ES-I3 (cell line): ENCODE measurements around the gene SMYD3.
A peak's percentile ranks its signal among the peaks of the same experiment; 100 is the strongest.
"Not testable (repeated sequence)": the region's sequence is repeated elsewhere in the genome, so short reads cannot be mapped to it uniquely, and the experiment has no call there.

Source experiments
- H3K36me3 ChIP-seq: 2 replicates; pipeline ENCODE4 v1.6.1; 2013; ENCODE audit warnings: mild to moderate bottlenecking, low read length, control low read depth, moderate library complexity; ENCODE audit not compliant: insufficient read depth
- H3K4me1 ChIP-seq: 2 replicates; pipeline ENCODE4 v1.6.1; 2013; ENCODE audit warnings: mild to moderate bottlenecking, control low read depth, low read length; ENCODE audit not compliant: insufficient read depth
- H3K9ac ChIP-seq: 2 replicates; pipeline ENCODE4 v1.6.1; 2013; ENCODE audit warnings: low read depth, mild to moderate bottlenecking, low read length, moderate library complexity
- H3K9me3 ChIP-seq: 2 replicates; pipeline ENCODE4 v1.6.1; 2013; ENCODE audit warnings: mild to moderate bottlenecking, low read length, moderate library complexity; ENCODE audit not compliant: control insufficient read depth, insufficient read depth

The SMYD3 gene

DNA sequence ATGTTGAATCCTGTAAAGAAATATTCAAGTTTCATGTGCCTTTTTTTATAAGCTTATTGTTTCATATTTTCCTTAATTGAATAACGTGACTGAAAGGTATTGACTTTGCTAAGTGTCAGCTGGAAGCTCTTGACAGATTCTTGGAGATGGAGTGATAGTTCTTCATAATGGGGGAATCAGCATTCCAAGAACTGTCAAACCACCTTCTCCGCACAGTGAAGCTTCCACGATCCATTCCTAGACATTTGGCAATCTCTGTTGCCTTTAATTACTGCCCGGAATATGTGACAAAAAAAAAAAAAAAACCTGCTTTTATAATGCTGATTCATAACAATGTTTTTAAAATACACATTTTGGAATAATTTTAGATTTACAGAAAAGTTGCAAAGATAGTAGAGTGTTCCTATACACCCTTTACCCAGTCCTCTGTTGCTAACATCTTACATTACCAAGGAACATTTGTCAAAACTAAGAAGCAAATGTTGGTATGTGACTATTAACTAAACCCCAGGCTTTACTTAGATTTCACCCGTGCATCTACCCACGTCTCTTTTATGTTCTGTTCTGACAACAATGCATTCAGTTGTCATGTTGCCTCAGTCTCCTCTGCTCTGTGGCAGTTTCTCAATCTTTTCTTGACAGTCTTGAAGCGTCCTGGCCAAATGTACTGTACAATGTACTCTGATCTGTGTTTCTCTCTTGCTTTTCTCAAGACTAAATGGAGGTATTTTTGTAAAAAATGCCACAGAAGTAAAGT, 674.1 kb downstream of the SMYD3 start:
- H3K9me3 ChIP-seq = no peaks in the 10 kb centered on the region
- no peak overlapping the region for H3K9ac ChIP-seq
- peaks cover 6% of the 10 kb centered on the region; the same call in 1 of the 2 replicates for H3K4me1 ChIP-seq
- H3K36me3 ChIP-seq = no peaks in the 10 kb centered on the region

DNA sequence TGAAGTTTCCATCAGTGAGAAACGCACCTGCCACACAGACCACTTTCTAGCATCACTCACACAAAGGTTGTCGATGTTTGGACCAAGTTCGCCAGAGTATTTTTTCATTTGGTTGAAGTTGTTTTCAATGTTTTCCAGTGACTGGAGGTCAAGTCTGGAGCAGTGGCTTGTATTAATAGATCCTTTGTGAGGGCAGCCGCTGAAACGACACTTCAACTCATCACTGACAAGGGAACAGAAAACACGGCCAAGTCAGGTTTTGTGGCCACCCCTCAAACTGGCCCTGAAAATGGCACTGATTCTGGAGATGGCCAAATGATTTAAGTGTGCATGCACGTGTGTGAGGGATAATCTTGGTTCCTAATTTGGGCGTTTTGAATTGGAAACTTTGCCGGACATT, 675.6 kb downstream of the SMYD3 start:
- no peaks in the 10 kb centered on the region for H3K4me1 ChIP-seq
- no peaks in the 10 kb centered on the region for H3K9me3 ChIP-seq
- H3K9ac ChIP-seq = no peak overlapping the region
- H3K36me3 ChIP-seq = no peaks in the 10 kb centered on the region

DNA sequence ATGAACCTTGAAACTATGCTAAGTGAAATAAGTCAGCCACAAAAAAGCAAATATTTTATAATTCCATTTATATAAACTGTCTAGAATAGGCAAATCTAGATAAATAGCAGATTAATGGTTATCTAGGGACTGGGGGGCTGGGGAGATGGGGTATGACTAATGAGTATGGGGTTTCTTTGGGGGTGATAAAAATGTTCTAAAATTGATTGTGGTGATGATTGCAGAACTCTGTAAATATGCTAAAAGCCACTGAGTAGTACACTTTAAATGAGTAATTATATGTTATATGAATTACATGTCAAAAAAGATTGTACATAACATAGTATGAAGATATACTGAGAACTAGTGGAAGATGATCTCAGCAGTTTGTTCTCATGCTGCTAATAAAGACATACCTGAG, 677.3 kb downstream of the SMYD3 start:
- Histone ChIP-seq H3K36me3 (no peaks in the 10 kb centered on the region), H3K9me3 (no peaks in the 10 kb centered on the region), H3K4me1 (no peaks in the 10 kb centered on the region), H3K9ac (no peak overlapping the region)

DNA sequence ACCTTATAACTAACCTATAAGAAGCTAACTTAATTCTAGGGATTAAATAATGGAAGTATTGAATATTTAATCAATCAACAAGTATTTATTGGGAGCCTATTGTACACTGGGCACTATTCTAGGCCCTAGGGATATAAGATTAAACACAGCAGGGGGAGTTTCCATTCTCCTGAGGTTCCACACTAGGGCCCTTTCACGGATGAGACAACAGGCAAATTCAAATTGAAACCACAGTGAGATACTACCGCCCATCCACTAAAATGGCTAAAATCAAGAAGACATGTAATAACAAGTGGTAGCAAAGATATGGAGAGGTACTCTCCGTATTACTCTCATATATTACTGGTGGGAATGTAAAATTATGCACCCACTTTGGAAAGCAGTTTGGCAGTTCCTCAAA, 677.9 kb downstream of the SMYD3 start:
- no peaks in the 10 kb centered on the region for H3K36me3 ChIP-seq
- no peaks in the 10 kb centered on the region for H3K4me1 ChIP-seq
- no peak overlapping the region for H3K9ac ChIP-seq
- H3K9me3 ChIP-seq = no peaks in the 10 kb centered on the region

- H3K9me3 ChIP-seq = no peaks in the 10 kb centered on the region
- H3K4me1 ChIP-seq = no peaks in the 10 kb centered on the region
- no peaks in the 10 kb centered on the region for H3K36me3 ChIP-seq
- H3K9ac ChIP-seq = no peak overlapping the region
These were observed 679.8 kb downstream of the SMYD3 start for GRCh38 chr1:245827301-245827700.

DNA sequence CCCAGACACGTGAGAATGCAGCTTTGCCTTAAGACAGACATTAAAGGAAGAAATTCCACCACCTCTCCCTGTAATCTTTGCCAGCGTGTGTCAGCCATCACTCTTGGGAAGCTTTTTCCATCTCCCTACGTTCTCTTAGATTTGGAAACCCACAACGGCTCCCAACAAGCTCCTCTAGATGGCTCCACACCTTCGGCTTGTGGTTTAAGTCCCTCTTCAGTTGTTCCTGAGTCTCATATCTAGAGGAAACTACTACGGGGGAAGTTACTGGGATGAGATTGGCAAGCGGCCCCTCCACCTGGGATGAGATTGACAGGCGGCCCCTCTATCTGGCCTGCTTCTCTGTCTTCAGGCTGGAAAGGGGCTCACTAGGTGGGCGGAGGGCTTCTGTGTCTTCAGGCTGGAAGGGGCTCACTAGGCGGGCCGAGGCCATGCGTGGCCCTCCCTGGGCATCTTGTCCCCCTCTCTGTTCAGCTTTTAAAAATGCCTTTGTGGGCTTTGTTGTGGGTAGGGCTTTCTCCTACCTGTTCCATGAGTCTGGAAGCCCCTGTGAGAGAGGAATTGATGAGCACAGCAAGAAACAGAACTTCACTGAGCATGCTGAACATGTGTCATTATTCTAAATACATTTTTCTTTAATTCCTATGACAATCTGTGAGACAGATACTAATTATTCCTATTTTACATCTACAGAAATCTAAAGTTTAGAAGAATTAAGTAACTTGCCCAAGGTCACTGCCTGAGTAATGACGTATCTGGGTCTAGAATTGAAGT, 681.8 kb downstream of the SMYD3 start:
- Histone ChIP-seq H3K9me3 (no peaks in the 10 kb centered on the region), H3K9ac (no peak overlapping the region), H3K36me3 (no peaks in the 10 kb centered on the region), H3K4me1 (no peaks in the 10 kb centered on the region)

- H3K36me3 ChIP-seq = no peaks in the 10 kb centered on the region
- no peaks in the 10 kb centered on the region for H3K4me1 ChIP-seq
- H3K9me3 ChIP-seq = no peaks in the 10 kb centered on the region
- no peak overlapping the region for H3K9ac ChIP-seq
These were observed 683.5 kb downstream of the SMYD3 start for GRCh38 chr1:245823408-245824147.

DNA sequence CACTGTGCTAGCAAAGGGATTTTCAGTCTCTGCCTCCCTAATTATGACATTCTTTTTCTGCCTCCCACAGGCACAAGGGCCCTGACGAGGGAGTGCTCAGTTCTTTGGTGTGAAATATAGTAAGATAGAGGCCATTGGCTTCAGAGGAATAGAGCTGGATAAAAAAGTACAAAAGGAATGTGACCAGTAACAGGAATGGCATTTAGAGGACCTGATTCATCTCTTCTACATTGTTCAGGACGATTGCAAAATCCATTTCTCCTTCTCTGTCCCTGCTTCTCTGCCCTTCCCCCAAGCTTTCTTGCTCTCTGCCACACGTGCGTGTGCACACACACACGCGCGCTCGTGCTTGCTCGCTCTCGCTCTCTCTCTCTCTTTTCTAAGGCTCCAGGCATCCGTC, 684.1 kb downstream of the SMYD3 start:
- H3K9ac ChIP-seq = no peak overlapping the region
- H3K36me3 ChIP-seq = no peaks in the 10 kb centered on the region
- no peaks in the 10 kb centered on the region for H3K4me1 ChIP-seq
- no peaks in the 10 kb centered on the region for H3K9me3 ChIP-seq

GRCh38 chr1:245818363-245818762, 688.7 kb downstream of the SMYD3 start:
- H3K9me3 ChIP-seq, H3K9ac ChIP-seq, H3K36me3 ChIP-seq, H3K4me1 ChIP-seq: not testable (repeated sequence)

DNA sequence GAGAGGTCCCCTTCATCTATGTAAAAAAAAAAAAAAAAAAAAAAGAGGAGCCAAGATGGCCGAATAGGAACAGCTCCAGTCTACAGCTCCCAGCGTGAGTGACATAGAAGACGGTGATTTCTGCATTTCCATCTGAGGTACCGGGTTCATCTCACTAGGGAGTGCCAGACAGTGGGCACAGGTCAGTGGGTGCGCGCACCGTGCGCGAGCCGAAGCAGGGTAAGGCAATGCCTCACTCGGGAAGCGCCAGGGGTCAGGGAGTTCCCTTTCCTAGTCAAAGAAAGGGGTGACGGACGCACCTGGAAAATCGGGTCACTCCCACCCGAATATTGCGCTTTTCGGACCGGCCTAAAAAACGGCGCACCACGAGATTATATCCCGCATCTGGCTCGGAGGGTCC, 690.6 kb downstream of the SMYD3 start:
- H3K4me1 ChIP-seq, H3K9me3 ChIP-seq, H3K36me3 ChIP-seq: not testable (repeated sequence)
- peak overlapping the region; percentile 11; the same call in 1 of the 2 replicates for H3K9ac ChIP-seq

DNA sequence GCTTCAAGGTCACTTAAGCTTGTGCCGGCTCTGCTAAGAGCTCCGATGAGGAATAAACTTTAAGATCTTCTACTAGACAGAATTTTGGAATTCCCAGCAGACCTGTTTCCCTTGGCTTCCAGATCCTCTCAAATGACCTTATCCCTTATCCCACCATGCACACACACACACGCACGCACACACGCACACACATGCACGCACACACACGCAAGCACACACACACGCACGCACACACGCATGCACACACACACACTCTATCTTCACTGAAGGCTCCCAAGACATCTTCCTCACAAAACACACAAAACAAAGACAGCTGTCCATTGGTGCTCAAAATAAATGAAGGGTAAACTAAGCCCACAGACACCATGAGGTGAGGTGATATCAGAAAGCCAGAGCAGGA, 692.4 kb downstream of the SMYD3 start:
- no peak overlapping the region for H3K9ac ChIP-seq
- H3K36me3 ChIP-seq = no peaks in the 10 kb centered on the region
- H3K9me3 ChIP-seq = no peaks in the 10 kb centered on the region
- no peaks in the 10 kb centered on the region for H3K4me1 ChIP-seq

GRCh38 chr1:245812278-245812677, 694.8 kb downstream of the SMYD3 start:
- Histone ChIP-seq H3K9me3 (no peaks in the 10 kb centered on the region), H3K4me1 (0 out of 2 replicates have a peak, but pooled peaks cover 6% of the 10 kb centered on the region), H3K9ac (no peak overlapping the region), H3K36me3 (no peaks in the 10 kb centered on the region)

DNA sequence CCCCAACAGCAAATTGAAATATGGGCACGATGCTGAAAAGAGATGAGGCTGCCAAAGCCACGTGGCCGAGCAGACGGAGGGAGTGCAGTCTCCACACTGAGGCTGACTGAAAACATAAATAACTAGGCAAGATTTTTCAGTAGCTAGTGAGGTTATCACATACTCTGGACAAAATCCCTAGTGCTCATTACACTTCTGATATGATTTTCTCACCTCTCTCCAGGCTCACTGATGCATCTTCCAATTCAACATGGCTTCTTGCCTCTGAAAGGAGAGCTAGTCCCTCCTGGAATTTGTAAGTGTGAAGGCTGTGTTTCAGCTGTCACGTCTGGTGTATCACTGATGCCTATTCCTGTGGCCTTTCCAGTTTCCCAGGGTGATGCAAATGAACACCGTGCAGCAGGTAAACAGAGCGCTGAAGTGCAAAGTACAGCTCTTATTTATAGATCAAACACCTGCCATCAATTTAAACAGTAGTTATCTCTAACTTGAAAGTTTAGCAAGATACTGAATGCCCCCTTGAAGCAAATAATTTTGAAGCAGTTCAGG, 696.2 kb downstream of the SMYD3 start:
- Histone ChIP-seq H3K36me3 (no peaks in the 10 kb centered on the region), H3K4me1 (0 out of 2 replicates have a peak, but pooled peaks cover 6% of the 10 kb centered on the region)

GRCh38 chr1:245810181-245810769, 696.8 kb downstream of the SMYD3 start:
- H3K4me1 ChIP-seq = 0 out of 2 replicates have a peak, but pooled peaks cover 6% of the 10 kb centered on the region
- no peak overlapping the region for H3K9ac ChIP-seq
- no peaks in the 10 kb centered on the region for H3K36me3 ChIP-seq
- H3K9me3 ChIP-seq = no peaks in the 10 kb centered on the region

More for the DNA sequence above, 696.2 kb downstream of the SMYD3 start:
- Histone ChIP-seq H3K9me3 (no peaks in the 10 kb centered on the region), H3K9ac (no peak overlapping the region)
